HFF-Myc (cell line): ENCODE data around the gene PTGER3.

ENCODE experiments used
- DNase-seq: peaks from one replicate; pipeline ENCODE4 v3.0.0-alpha.2; 2011; ENCODE audit warnings: low read depth; ENCODE audit errors: extremely low read depth
- H3K4me3 ChIP-seq: replicated peaks from 2 replicates; pipeline ENCODE4 v1.5.1; 2011; ENCODE audit warnings: low read depth, mild to moderate bottlenecking, control low read depth, low read length
- TF ChIP-seq, protein P1 (sequence below): IDR thresholded peaks from 2 replicates; pipeline ENCODE4 v1.5.1; 2012; ENCODE audit warnings: mild to moderate bottlenecking, low read depth, low read length, control low read depth; ENCODE audit errors: missing control alignments

Gene PTGER3

GRCh38 chr1:71074681-71075080 is 27.1 kb upstream of the PTGER3 start:
- TF ChIP-seq, protein P1, sequence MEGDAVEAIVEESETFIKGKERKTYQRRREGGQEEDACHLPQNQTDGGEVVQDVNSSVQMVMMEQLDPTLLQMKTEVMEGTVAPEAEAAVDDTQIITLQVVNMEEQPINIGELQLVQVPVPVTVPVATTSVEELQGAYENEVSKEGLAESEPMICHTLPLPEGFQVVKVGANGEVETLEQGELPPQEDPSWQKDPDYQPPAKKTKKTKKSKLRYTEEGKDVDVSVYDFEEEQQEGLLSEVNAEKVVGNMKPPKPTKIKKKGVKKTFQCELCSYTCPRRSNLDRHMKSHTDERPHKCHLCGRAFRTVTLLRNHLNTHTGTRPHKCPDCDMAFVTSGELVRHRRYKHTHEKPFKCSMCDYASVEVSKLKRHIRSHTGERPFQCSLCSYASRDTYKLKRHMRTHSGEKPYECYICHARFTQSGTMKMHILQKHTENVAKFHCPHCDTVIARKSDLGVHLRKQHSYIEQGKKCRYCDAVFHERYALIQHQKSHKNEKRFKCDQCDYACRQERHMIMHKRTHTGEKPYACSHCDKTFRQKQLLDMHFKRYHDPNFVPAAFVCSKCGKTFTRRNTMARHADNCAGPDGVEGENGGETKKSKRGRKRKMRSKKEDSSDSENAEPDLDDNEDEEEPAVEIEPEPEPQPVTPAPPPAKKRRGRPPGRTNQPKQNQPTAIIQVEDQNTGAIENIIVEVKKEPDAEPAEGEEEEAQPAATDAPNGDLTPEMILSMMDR, result no peak
- no peak for DNase-seq
- H3K4me3 ChIP-seq, result no peak overlapping the region

DNA sequence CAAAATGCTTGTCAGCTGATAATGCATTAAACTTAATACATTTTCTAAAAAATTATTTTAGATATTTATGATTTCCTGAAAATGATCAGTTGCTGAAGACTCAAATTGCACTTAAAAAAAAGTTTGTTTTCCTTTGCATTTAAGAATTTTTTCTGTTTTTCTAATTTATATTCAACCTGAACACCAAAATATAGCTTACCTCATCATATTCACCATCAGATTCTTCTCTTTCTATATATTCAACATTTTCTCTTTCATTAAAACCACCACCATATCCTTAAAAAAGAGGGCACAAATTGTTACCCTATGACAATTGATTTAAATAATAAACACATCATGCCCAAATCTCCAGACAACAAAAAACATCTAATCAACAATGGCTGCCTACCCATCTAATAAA is 24.7 kb upstream of the PTGER3 start:
- TF ChIP-seq, protein P1, result no peak
- DNase-seq, result no peak
- no peak overlapping the region for H3K4me3 ChIP-seq

- no peak overlapping the region for H3K4me3 ChIP-seq
- TF ChIP-seq, protein P1, result no peak
- DNase-seq, result no peak
Observed at GRCh38 chr1:71071720-71072119, 24.1 kb upstream of the PTGER3 start.

GRCh38 chr1:71068325-71069240 is 21.0 kb upstream of the PTGER3 start:
- TF ChIP-seq, protein P1, result no peak
- no peak overlapping the region for H3K4me3 ChIP-seq
- no peak for DNase-seq

GRCh38 chr1:71054791-71055190 is 7.2 kb upstream of the PTGER3 start:
- no peak overlapping the region for H3K4me3 ChIP-seq
- TF ChIP-seq, protein P1, result no peak
- DNase-seq, result no peak

GRCh38 chr1:71054281-71054731 is 6.7 kb upstream of the PTGER3 start:
- H3K4me3 ChIP-seq, result no peak overlapping the region
- no peak for DNase-seq
- TF ChIP-seq, protein P1, result no peak
